ENCODE data around the gene CFB.
"Not testable (repeated sequence)": the region's sequence is repeated elsewhere in the genome, so short reads cannot be mapped to it uniquely, and the experiment has no call there.

The CFB gene

GRCh38 chr6:31971279-31971992 is 25.5 kb downstream of the CFB start:
- TF ChIP-seq CTCF (IDR thresholded peaks at IDR 0.05) = no peak
- Histone ChIP-seq H3K27ac (peak overlapping the region; percentile 93 to 95), H3K9me3 (no peaks in the 10 kb centered on the region), H3K36me3 (peaks cover 15 to 50% (median 37%) of the 10 kb centered on the region in 3 donors), H3K27me3 (no peaks in the 10 kb centered on the region), H3K4me1 (peaks cover 0 to 36% (median 28%) of the 10 kb centered on the region in 4 donors), H3K4me3 (peak overlapping the region; percentile 72 to 75)
- intact Hi-C loops (cut with DNase I; ENCODE audit: low total_unique reads) = no loop called here
- DNase-seq = no peak

GRCh38 chr6:31971993-31972708 is 26.3 kb downstream of the CFB start, which contains the start of gene DXO:
DXO (minus strand) TSS chr6:31972138; CDS start chr6:31971675, 463 bp downstream.
- Histone ChIP-seq H3K4me1 (peaks cover 0 to 36% (median 28%) of the 10 kb centered on the region in 4 donors), H3K27ac (peak within 1 kb of the TSS; percentile 93 to 95), H3K27me3 (no peaks in the 10 kb centered on the region), H3K9me3 (no peaks in the 10 kb centered on the region), H3K36me3 (peaks cover 8 to 48% (median 30%) of the 10 kb centered on the region in 3 donors), H3K4me3 (peak within 1 kb of the TSS; percentile 72 to 75)
- peak in 1 of 2 experiments; percentile 16 for TF ChIP-seq CTCF (IDR thresholded peaks at IDR 0.05)
- DNase-seq = peak; percentile 96 to 98
- intact Hi-C loops (cut with DNase I; ENCODE audit: low total_unique reads) = no loop called here

GRCh38 chr6:31972709-31973350 is 26.9 kb downstream of the CFB start:
- peak overlapping the region; percentile 93 to 95 for H3K27ac ChIP-seq
- H3K36me3 ChIP-seq = peaks cover 2 to 41% (median 23%) of the 10 kb centered on the region in 3 donors
- no peaks in the 10 kb centered on the region for H3K9me3 ChIP-seq
- TF ChIP-seq CTCF (IDR thresholded peaks at IDR 0.05) = no peak
- H3K27me3 ChIP-seq = no peaks in the 10 kb centered on the region
- intact Hi-C loops (cut with DNase I; ENCODE audit: low total_unique reads) = no loop called here
- H3K4me1 ChIP-seq = peaks cover 0 to 36% (median 28%) of the 10 kb centered on the region in 4 donors
- no peak for DNase-seq
- H3K4me3 ChIP-seq = peak overlapping the region; percentile 72 to 75

GRCh38 chr6:31976065-31976464 is 30.2 kb downstream of the CFB start:
- peaks cover 13 to 32% (median 14%) of the 10 kb centered on the region in 3 donors for H3K36me3 ChIP-seq
- DNase-seq; H3K4me3 ChIP-seq; intact Hi-C loops (cut with DNase I; ENCODE audit: low total_unique reads); H3K27ac ChIP-seq; H3K9me3 ChIP-seq; H3K27me3 ChIP-seq: not testable (repeated sequence)
- peaks cover 0 to 20% (median 15%) of the 10 kb centered on the region in 4 donors for H3K4me1 ChIP-seq

- Histone ChIP-seq H3K27ac (no peak overlapping the region), H3K4me1 (peaks cover 0 to 11% (median 8%) of the 10 kb centered on the region in 4 donors), H3K4me3 (no peak overlapping the region), H3K9me3 (no peaks in the 10 kb centered on the region), H3K27me3 (no peaks in the 10 kb centered on the region), H3K36me3 (peaks cover 13 to 32% (median 14%) of the 10 kb centered on the region in 3 donors)
- intact Hi-C loops (cut with DNase I; ENCODE audit: low total_unique reads) = no loop called here
- DNase-seq = no peak
- TF ChIP-seq CTCF (IDR thresholded peaks at IDR 0.05) = no peak
These were observed 32.0 kb downstream of the CFB start for GRCh38 chr6:31977816-31978431.

All from tibial artery (tissue), 4 donors.